Liver (tissue), 3 donors: ENCODE measurements around the gene SLC6A16.

Source experiments
- EGR1 ChIP-seq, 2 donors: IDR thresholded peaks; 2 replicates each; pipeline ENCODE4 v1.6.1; 2016 to 2018; ENCODE audit warnings: antibody characterized with exemption in 2 of 2, low read depth in 2 of 2
- FOXA1 ChIP-seq: IDR thresholded peaks from 2 replicates; pipeline ENCODE4 v1.6.1; 2016; ENCODE audit warnings: antibody characterized with exemption
- GABPA ChIP-seq, 2 donors: IDR thresholded peaks in 1 of 2; conservative IDR thresholded peaks in 1 of 2; 2 replicates each; pipeline ENCODE4 v1.6.1; 2016; ENCODE audit warnings: antibody characterized with exemption in 2 of 2, mild to moderate bottlenecking in 1 of 2, moderate library complexity in 1 of 2
- JUND ChIP-seq, 2 donors: IDR thresholded peaks; 2 replicates each; pipeline ENCODE4 v1.6.1; 2016; ENCODE audit warnings: antibody characterized with exemption in 2 of 2
- RAD21 ChIP-seq, 2 donors: IDR thresholded peaks; 2 replicates each; pipeline ENCODE4 v1.6.1; 2016; ENCODE audit warnings: antibody characterized with exemption in 2 of 2, mild to moderate bottlenecking in 2 of 2
- SP1 ChIP-seq: IDR thresholded peaks from 2 replicates; pipeline ENCODE4 v1.6.1; 2018; ENCODE audit warnings: antibody characterized with exemption, mild to moderate bottlenecking
- TAF1 ChIP-seq: conservative IDR thresholded peaks from 2 replicates; pipeline ENCODE4 v1.6.1; 2016; ENCODE audit warnings: antibody characterized with exemption, mild to moderate bottlenecking
- YY1 ChIP-seq: IDR thresholded peaks from 2 replicates; pipeline ENCODE4 v1.6.1; 2016; ENCODE audit warnings: antibody characterized with exemption, mild to moderate bottlenecking
- TF ChIP-seq, protein P1 (sequence below): fragments of 150-350 bp; IDR thresholded peaks from 2 replicates; pipeline ENCODE4 v1.5.1; 2017; ENCODE audit warnings: improper control_type of control experiment, low read depth, low read length; ENCODE audit not compliant: missing input control
- TF ChIP-seq, protein P2 (sequence below): IDR thresholded peaks from 2 replicates; pipeline ENCODE4 v1.6.1; 2016; ENCODE audit warnings: antibody characterized with exemption
- TF ChIP-seq, protein P3 (sequence below): IDR thresholded peaks from 2 replicates; pipeline ENCODE4 v1.6.1; 2016; ENCODE audit warnings: antibody characterized with exemption
- TF ChIP-seq, protein P4 (sequence below): IDR thresholded peaks from 2 replicates; pipeline ENCODE4 v1.6.1; 2016; ENCODE audit warnings: antibody characterized with exemption, mild to moderate bottlenecking
- donor health status: healthy.
- donor health status: healthy.

GRCh38 chr19:49337267-49338022, 12.5 kb upstream of the SLC6A16 start:
- TF ChIP-seq, protein P1, sequence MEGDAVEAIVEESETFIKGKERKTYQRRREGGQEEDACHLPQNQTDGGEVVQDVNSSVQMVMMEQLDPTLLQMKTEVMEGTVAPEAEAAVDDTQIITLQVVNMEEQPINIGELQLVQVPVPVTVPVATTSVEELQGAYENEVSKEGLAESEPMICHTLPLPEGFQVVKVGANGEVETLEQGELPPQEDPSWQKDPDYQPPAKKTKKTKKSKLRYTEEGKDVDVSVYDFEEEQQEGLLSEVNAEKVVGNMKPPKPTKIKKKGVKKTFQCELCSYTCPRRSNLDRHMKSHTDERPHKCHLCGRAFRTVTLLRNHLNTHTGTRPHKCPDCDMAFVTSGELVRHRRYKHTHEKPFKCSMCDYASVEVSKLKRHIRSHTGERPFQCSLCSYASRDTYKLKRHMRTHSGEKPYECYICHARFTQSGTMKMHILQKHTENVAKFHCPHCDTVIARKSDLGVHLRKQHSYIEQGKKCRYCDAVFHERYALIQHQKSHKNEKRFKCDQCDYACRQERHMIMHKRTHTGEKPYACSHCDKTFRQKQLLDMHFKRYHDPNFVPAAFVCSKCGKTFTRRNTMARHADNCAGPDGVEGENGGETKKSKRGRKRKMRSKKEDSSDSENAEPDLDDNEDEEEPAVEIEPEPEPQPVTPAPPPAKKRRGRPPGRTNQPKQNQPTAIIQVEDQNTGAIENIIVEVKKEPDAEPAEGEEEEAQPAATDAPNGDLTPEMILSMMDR = no peak
- TF ChIP-seq, protein P2, sequence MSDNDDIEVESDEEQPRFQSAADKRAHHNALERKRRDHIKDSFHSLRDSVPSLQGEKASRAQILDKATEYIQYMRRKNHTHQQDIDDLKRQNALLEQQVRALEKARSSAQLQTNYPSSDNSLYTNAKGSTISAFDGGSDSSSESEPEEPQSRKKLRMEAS = no peak
- no peak for TF ChIP-seq FOXA1
- TF ChIP-seq EGR1 (IDR thresholded peaks at IDR 0.05; ENCODE audit: low read depth in 2 of 2) = no peak
- no peak for TF ChIP-seq JUND (IDR thresholded peaks at IDR 0.05)
- TF ChIP-seq RAD21 (IDR thresholded peaks at IDR 0.05) = no peak
- TF ChIP-seq, protein P3, sequence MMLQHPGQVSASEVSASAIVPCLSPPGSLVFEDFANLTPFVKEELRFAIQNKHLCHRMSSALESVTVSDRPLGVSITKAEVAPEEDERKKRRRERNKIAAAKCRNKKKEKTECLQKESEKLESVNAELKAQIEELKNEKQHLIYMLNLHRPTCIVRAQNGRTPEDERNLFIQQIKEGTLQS = no peak
- no peak for TF ChIP-seq TAF1
- TF ChIP-seq, protein P4, sequence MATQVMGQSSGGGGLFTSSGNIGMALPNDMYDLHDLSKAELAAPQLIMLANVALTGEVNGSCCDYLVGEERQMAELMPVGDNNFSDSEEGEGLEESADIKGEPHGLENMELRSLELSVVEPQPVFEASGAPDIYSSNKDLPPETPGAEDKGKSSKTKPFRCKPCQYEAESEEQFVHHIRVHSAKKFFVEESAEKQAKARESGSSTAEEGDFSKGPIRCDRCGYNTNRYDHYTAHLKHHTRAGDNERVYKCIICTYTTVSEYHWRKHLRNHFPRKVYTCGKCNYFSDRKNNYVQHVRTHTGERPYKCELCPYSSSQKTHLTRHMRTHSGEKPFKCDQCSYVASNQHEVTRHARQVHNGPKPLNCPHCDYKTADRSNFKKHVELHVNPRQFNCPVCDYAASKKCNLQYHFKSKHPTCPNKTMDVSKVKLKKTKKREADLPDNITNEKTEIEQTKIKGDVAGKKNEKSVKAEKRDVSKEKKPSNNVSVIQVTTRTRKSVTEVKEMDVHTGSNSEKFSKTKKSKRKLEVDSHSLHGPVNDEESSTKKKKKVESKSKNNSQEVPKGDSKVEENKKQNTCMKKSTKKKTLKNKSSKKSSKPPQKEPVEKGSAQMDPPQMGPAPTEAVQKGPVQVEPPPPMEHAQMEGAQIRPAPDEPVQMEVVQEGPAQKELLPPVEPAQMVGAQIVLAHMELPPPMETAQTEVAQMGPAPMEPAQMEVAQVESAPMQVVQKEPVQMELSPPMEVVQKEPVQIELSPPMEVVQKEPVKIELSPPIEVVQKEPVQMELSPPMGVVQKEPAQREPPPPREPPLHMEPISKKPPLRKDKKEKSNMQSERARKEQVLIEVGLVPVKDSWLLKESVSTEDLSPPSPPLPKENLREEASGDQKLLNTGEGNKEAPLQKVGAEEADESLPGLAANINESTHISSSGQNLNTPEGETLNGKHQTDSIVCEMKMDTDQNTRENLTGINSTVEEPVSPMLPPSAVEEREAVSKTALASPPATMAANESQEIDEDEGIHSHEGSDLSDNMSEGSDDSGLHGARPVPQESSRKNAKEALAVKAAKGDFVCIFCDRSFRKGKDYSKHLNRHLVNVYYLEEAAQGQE = no peak
- no peak for TF ChIP-seq GABPA (IDR thresholded peaks at IDR 0.05 in 1 of 2, conservative IDR thresholded peaks at IDR 0.05 in 1 of 2)
- TF ChIP-seq YY1 = no peak
- TF ChIP-seq SP1 = no peak
